WTC11 (cell line): ENCODE results near the gene SDK2. TPM values are rescaled to one million over a fixed set of nuclear protein-coding genes. Genes with fewer than 3 reads are reported as not detected.

Source experiments
- ATAC-seq: fragments of 200-7000 bp; cut with Tn5 transposase; 2 replicates; pipeline ENCODE4 v1.10.0; 2021; ENCODE audit warnings: mild to moderate bottlenecking, moderate library complexity
- CTCF ChIA-PET: fragments of 300-600 bp; sonication (Branson Sonifier 250); formaldehyde crosslinking; loops from one replicate; lab custom pipeline; 2021; ENCODE audit warnings: antibody characterized with exemption; lab: Charles Lee
- POLR2A ChIA-PET: fragments of 350-600 bp; sonication (Branson Sonifier 250); formaldehyde crosslinking; loops from one replicate; lab custom pipeline; 2021; ENCODE audit warnings: antibody characterized with exemption; lab: Charles Lee
- DNase-seq: peaks from one replicate; pipeline ENCODE4 v3.0.0; 2021; ENCODE audit warnings: low spot score
- H3K27ac Mint-ChIP-seq: 2 replicates; pipeline ENCODE4 v1.8.0; 2021; ENCODE audit warnings: mixed read lengths
- H3K27me3 Mint-ChIP-seq: 2 replicates; pipeline ENCODE4 v1.8.0; 2021; ENCODE audit warnings: low read depth, mild to moderate bottlenecking, moderate library complexity, mixed read lengths
- H3K36me3 Mint-ChIP-seq: 2 replicates; pipeline ENCODE4 v1.8.0; 2021; ENCODE audit warnings: mixed read lengths
- H3K4me1 Mint-ChIP-seq: 2 replicates; pipeline ENCODE4 v1.8.0; 2022; ENCODE audit warnings: mixed read lengths
- H3K4me3 Mint-ChIP-seq: 2 replicates; pipeline ENCODE4 v1.8.0; 2021; ENCODE audit warnings: mild to moderate bottlenecking, moderate library complexity, mixed read lengths
- H3K9me3 Mint-ChIP-seq: 2 replicates; pipeline ENCODE4 v1.8.0; 2021; ENCODE audit warnings: mixed read lengths
- AFF4 ChIP-seq: sonication (generic); formaldehyde crosslinking; IDR thresholded peaks from 2 replicates; pipeline ENCODE4 v1.8.1; 2023; ENCODE audit warnings: mild to moderate bottlenecking, missing genetic modification reagents, borderline replicate concordance
- CREM ChIP-seq: sonication (generic); formaldehyde crosslinking; IDR thresholded peaks from 2 replicates; pipeline ENCODE4 v1.8.1; 2022; ENCODE audit warnings: mild to moderate bottlenecking, missing genetic modification reagents, moderate library complexity
- GABPB1 ChIP-seq: sonication (generic); formaldehyde crosslinking; IDR thresholded peaks from 2 replicates; pipeline ENCODE4 v1.8.1; 2023; ENCODE audit warnings: mild to moderate bottlenecking, missing genetic modification reagents
- GTF2I ChIP-seq: fragments of 250-450 bp; sonication (Bioruptor Pico); conservative IDR thresholded peaks from 2 replicates; pipeline ENCODE4 v1.4.0; 2021; ENCODE audit warnings: mild to moderate bottlenecking
- MAX ChIP-seq: sonication (generic); formaldehyde crosslinking; IDR thresholded peaks from 2 replicates; pipeline ENCODE4 v1.8.0; 2022; ENCODE audit warnings: mild to moderate bottlenecking, missing genetic modification reagents
- MYBL2 ChIP-seq: sonication (generic); formaldehyde crosslinking; IDR thresholded peaks from 2 replicates; pipeline ENCODE4 v1.8.1; 2023; ENCODE audit warnings: mild to moderate bottlenecking, moderate library complexity, missing genetic modification reagents
- PRDM15 ChIP-seq: sonication (generic); formaldehyde crosslinking; IDR thresholded peaks from 2 replicates; pipeline ENCODE4 v1.8.0; 2022; ENCODE audit warnings: missing genetic modification reagents
- PREB ChIP-seq: sonication (generic); formaldehyde crosslinking; IDR thresholded peaks from 2 replicates; pipeline ENCODE4 v1.8.1; 2022; ENCODE audit warnings: mild to moderate bottlenecking, missing genetic modification reagents, moderate library complexity, borderline replicate concordance
- RORB ChIP-seq: fragments of 250-450 bp; sonication (Bioruptor Pico); IDR thresholded peaks from 2 replicates; pipeline ENCODE4 v1.9.0; 2021; ENCODE audit warnings: mild to moderate bottlenecking
- TCF7 ChIP-seq: sonication (generic); formaldehyde crosslinking; IDR thresholded peaks from 2 replicates; pipeline ENCODE4 v1.8.0; 2022; ENCODE audit warnings: mild to moderate bottlenecking, low read depth, missing genetic modification reagents, moderate library complexity
- ZBTB21 ChIP-seq: sonication (generic); formaldehyde crosslinking; IDR thresholded peaks from 2 replicates; pipeline ENCODE4 v1.8.1; 2023; ENCODE audit warnings: mild to moderate bottlenecking, missing genetic modification reagents, borderline replicate concordance
- ZNF121 ChIP-seq: sonication (generic); formaldehyde crosslinking; IDR thresholded peaks from 2 replicates; pipeline ENCODE4 v1.8.0; 2023; ENCODE audit warnings: missing genetic modification reagents
- ZNF232 ChIP-seq: sonication (generic); formaldehyde crosslinking; IDR thresholded peaks from 2 replicates; pipeline ENCODE4 v1.8.0; 2022; ENCODE audit warnings: mild to moderate bottlenecking, missing genetic modification reagents
- ZNF281 ChIP-seq: sonication (generic); formaldehyde crosslinking; IDR thresholded peaks from 2 replicates; pipeline ENCODE4 v1.8.0; 2023; ENCODE audit warnings: mild to moderate bottlenecking, missing genetic modification reagents
- ZNF416 ChIP-seq: fragments of 250-450 bp; sonication (Bioruptor Pico); IDR thresholded peaks from 2 replicates; pipeline ENCODE4 v1.9.0; 2021; ENCODE audit warnings: mild to moderate bottlenecking, inconsistent platforms
- ZSCAN18 ChIP-seq: fragments of 250-450 bp; sonication (Bioruptor Pico); IDR thresholded peaks from 2 replicates; pipeline ENCODE4 v2.1.2; 2022; ENCODE audit warnings: mild to moderate bottlenecking, moderate library complexity
- total RNA-seq: library from RNA; stranded (reverse); gene quantifications from 3 replicates; pipeline ENCODE4 v1.2.3, GENCODE V29; 2021

The SDK2 gene
- total RNA-seq, 1 experiment from 2014 or later = 14.8 TPM

DNA sequence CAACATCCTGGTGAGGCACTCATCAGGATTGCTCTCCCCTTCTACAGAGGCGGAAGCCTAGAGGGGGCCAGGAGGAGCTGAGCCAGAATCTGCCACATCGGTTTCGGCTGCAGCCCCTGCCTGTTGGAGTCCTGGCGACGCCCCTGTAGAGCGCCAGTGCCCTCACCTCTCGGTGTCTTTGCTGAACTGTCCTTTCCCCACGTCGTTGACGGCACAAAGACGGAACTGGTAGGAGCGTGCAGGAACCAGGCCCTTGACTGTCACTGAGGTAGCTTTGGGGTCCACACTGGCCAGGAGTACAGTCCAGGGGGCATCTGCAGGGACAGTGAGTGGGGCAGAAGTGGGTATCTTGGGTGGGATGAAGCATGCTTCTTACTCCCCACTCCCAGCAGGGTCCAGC, 222.1 kb downstream of the SDK2 start:
- TF ChIP-seq ZSCAN18 (CRISPR knock-in tag) = no peak
- no peak for TF ChIP-seq PRDM15 (CRISPR knock-in tag)
- no peak for TF ChIP-seq RORB
- TF ChIP-seq AFF4 = no peak
- no peak for TF ChIP-seq ZBTB21
- TF ChIP-seq ZNF416 (CRISPR knock-in tag) = no peak
- no peak for TF ChIP-seq TCF7 (CRISPR knock-in tag)
- TF ChIP-seq GTF2I (CRISPR knock-in tag) = no peak
- no peak for TF ChIP-seq ZNF121
- no peak for TF ChIP-seq MAX (CRISPR knock-in tag)
- TF ChIP-seq ZNF232 (CRISPR knock-in tag) = no peak
- no peak for TF ChIP-seq PREB (CRISPR knock-in tag)
- no peak for TF ChIP-seq ZNF281
- TF ChIP-seq MYBL2 (CRISPR knock-in tag) = no peak
- no peak for TF ChIP-seq GABPB1
- TF ChIP-seq CREM (CRISPR knock-in tag) = no peak
- H3K27me3 Mint-ChIP-seq = no peaks in the 10 kb centered on the region
- no peak for DNase-seq
- H3K4me1 Mint-ChIP-seq = no peaks in the 10 kb centered on the region
- ChIA-PET CTCF (interaction anchor here (1.3 kb wide), 1 partner anchor 225 kb away, joined by 3 read pairs; no protein-coding TSS in a partner anchor), POLR2A (no interaction called here)
- no peak overlapping the region for H3K27ac Mint-ChIP-seq
- 0 out of 2 replicates have a peak, but pooled peaks cover 2% of the 10 kb centered on the region for H3K36me3 Mint-ChIP-seq
- H3K9me3 Mint-ChIP-seq = no peaks in the 10 kb centered on the region
- no peak overlapping the region for H3K4me3 Mint-ChIP-seq
- ATAC-seq = no peak
